H1 (cell line): Measurements from ENCODE around the gene LRRC14B. TPM values are rescaled to one million over a fixed set of nuclear protein-coding genes. Genes with fewer than 3 reads are reported as not detected.

ENCODE experiments used
- CTCF ChIA-PET: fragments of 300-600 bp; sonication (Branson Sonifier 250); formaldehyde crosslinking; loops from one replicate; lab custom pipeline; 2021; ENCODE audit not compliant: partially characterized antibody; lab: Charles Lee
- POLR2A ChIA-PET: fragments of 300-600 bp; sonication (Branson Sonifier 250); formaldehyde crosslinking; loops from one replicate; lab custom pipeline; 2021; ENCODE audit warnings: inconsistent platforms; ENCODE audit not compliant: partially characterized antibody; lab: Charles Lee
- DNase-seq, 2 experiments: peaks; one replicate each; pipeline versions ENCODE4 v3.0.0 to v3.0.0-alpha.2; 2010 to 2022; ENCODE audit warnings: low spot score in 2 of 2, low read depth in 1 of 2, mixed read lengths in 1 of 2
- FAIRE-seq: peaks from 2 replicates; lab custom pipeline; 2011; peaks lifted over from hg19 to GRCh38; lab: Jason Lieb, UNC
- H2AFZ ChIP-seq: 2 replicates; pipeline ENCODE4 v1.8.1; 2012; ENCODE audit warnings: low read length, inconsistent platforms
- H2AK5ac ChIP-seq: 2 replicates; pipeline ENCODE4 v1.6.1; 2013; ENCODE audit warnings: low read depth, low read length
- H2BK120ac ChIP-seq: replicated peaks from 2 replicates; pipeline ENCODE3; 2013; ENCODE audit warnings: low read depth, low read length, inconsistent platforms
- H2BK12ac ChIP-seq: 2 replicates; pipeline ENCODE4 v1.6.1; 2013; ENCODE audit warnings: low read depth, low read length
- H2BK15ac ChIP-seq: 2 replicates; pipeline ENCODE4 v1.6.1; 2013; ENCODE audit warnings: low read length
- H2BK20ac ChIP-seq: 2 replicates; pipeline ENCODE4 v1.6.1; 2013; ENCODE audit warnings: low read length
- H2BK5ac ChIP-seq: 2 replicates; pipeline ENCODE4 v1.6.1; 2013; ENCODE audit warnings: low read depth, low read length
- H3K14ac ChIP-seq: 2 replicates; pipeline ENCODE4 v1.6.1; 2013; ENCODE audit warnings: inconsistent platforms; ENCODE audit not compliant: insufficient read length
- H3K18ac ChIP-seq: 2 replicates; pipeline ENCODE4 v1.6.1; 2013; ENCODE audit warnings: low read length; ENCODE audit errors: extremely low read depth
- H3K23ac ChIP-seq: 2 replicates; pipeline ENCODE4 v1.6.1; 2013; ENCODE audit warnings: inconsistent platforms; ENCODE audit not compliant: insufficient read length
- H3K23me2 ChIP-seq: 2 replicates; pipeline ENCODE4 v1.6.1; 2013; ENCODE audit warnings: low read depth, low read length
- H3K27ac ChIP-seq: 2 replicates; pipeline ENCODE4 v1.6.1; 2011; ENCODE audit warnings: low read depth, low read length, inconsistent platforms
- H3K27me3 ChIP-seq, 4 experiments: replicated peaks in 1 of 4; 1 replicate in 1 of 4; 2 replicates in 3 of 4; pipeline versions ENCODE4 v1.6.1 to v1.8.1; 2011 to 2013; ENCODE audit warnings: low read length in 3 of 4, mild to moderate bottlenecking in 3 of 4, inconsistent platforms in 2 of 4, mixed read lengths in 2 of 4, moderate library complexity in 1 of 4; ENCODE audit not compliant: control insufficient read depth in 3 of 4, insufficient read depth in 3 of 4; ENCODE audit errors: extremely low read depth in 1 of 4
- H3K36me3 ChIP-seq, 4 experiments: 2 replicates each; pipeline versions ENCODE4 v1.6.1 to v1.8.1; 2011 to 2013; ENCODE audit warnings: mild to moderate bottlenecking in 4 of 4, low read length in 3 of 4, moderate library complexity in 2 of 4, control low read depth in 1 of 4, inconsistent platforms in 1 of 4; ENCODE audit not compliant: insufficient read depth in 4 of 4, control insufficient read depth in 2 of 4
- H3K4ac ChIP-seq: replicated peaks from 2 replicates; pipeline ENCODE3; 2013; ENCODE audit warnings: low read length, low read depth, mixed read lengths, inconsistent platforms; ENCODE audit not compliant: insufficient read length
- H3K4me1 ChIP-seq, 4 experiments: replicated peaks in 1 of 4; 1 replicate in 1 of 4; 2 replicates in 3 of 4; pipeline versions ENCODE4 v1.6.1 to v1.8.1; 2011 to 2013; ENCODE audit warnings: low read length in 3 of 4, inconsistent platforms in 2 of 4, mixed read lengths in 1 of 4; ENCODE audit not compliant: insufficient read depth in 4 of 4, control insufficient read depth in 3 of 4
- H3K4me2 ChIP-seq, 2 experiments: 2 replicates each; pipeline versions ENCODE4 v1.6.1 to v1.8.1; 2011 to 2013; ENCODE audit warnings: low read depth in 2 of 2, low read length in 2 of 2, control low read depth in 1 of 2, inconsistent platforms in 1 of 2, mild to moderate bottlenecking in 1 of 2; ENCODE audit not compliant: insufficient read depth in 1 of 2
- H3K4me3 ChIP-seq, 4 experiments: fragments of 200-600, 300-600 bp in 1 of 4; sonication (generic), shearing (Covaris generic), sonication (Bioruptor Twin) in 1 of 4; 2 replicates each; pipeline versions ENCODE4 v1.5.1 to v1.8.1; 2011 to 2016; ENCODE audit warnings: low read length in 4 of 4, low read depth in 3 of 4, control low read depth in 2 of 4, inconsistent platforms in 2 of 4, mild to moderate bottlenecking in 2 of 4, mixed read lengths in 1 of 4, moderate library complexity in 1 of 4; ENCODE audit not compliant: insufficient read depth in 2 of 4; ENCODE audit errors: extremely low read depth in 1 of 4
- H3K56ac ChIP-seq: replicated peaks from 2 replicates; pipeline ENCODE3; 2013; ENCODE audit warnings: low read depth, mild to moderate bottlenecking, mixed read lengths, low read length, inconsistent platforms; ENCODE audit not compliant: insufficient read length
- H3K79me1 ChIP-seq: 2 replicates; pipeline ENCODE4 v1.6.1; 2013; ENCODE audit warnings: low read depth, low read length, control low read depth
- H3K79me2 ChIP-seq, 2 experiments: 2 replicates each; pipeline versions ENCODE4 v1.6.1 to v1.8.1; 2012 to 2013; ENCODE audit warnings: low read length in 2 of 2, mild to moderate bottlenecking in 2 of 2, inconsistent platforms in 1 of 2; ENCODE audit not compliant: insufficient read depth in 2 of 2, control insufficient read depth in 1 of 2
- H3K9ac ChIP-seq, 4 experiments: replicated peaks in 1 of 4; 1 replicate in 1 of 4; 2 replicates in 3 of 4; pipeline versions ENCODE4 v1.6.1 to v1.8.1; 2011 to 2013; ENCODE audit warnings: low read depth in 3 of 4, low read length in 3 of 4, control low read depth in 2 of 4, mild to moderate bottlenecking in 2 of 4, moderate library complexity in 2 of 4, inconsistent platforms in 1 of 4; ENCODE audit errors: extremely low read depth in 1 of 4
- H3K9me3 ChIP-seq, 2 experiments: 2 replicates each; pipeline versions ENCODE4 v1.6.1 to v1.8.1; 2012 to 2013; ENCODE audit warnings: mild to moderate bottlenecking in 2 of 2, moderate library complexity in 2 of 2, control low read depth in 1 of 2, inconsistent platforms in 1 of 2, low read depth in 1 of 2, low read length in 1 of 2, mixed read lengths in 1 of 2; ENCODE audit not compliant: insufficient read depth in 2 of 2
- H4K20me1 ChIP-seq, 2 experiments: replicated peaks in 1 of 2; 2 replicates each; pipeline versions ENCODE3 to v1.8.1; 2011 to 2013; ENCODE audit warnings: inconsistent platforms in 2 of 2, low read length in 2 of 2, mild to moderate bottlenecking in 1 of 2; ENCODE audit not compliant: insufficient read depth in 2 of 2, control insufficient read depth in 1 of 2
- H4K5ac ChIP-seq: 2 replicates; pipeline ENCODE4 v1.6.1; 2013; ENCODE audit warnings: low read length, low read depth, mixed read lengths, inconsistent platforms; ENCODE audit not compliant: insufficient read length
- H4K8ac ChIP-seq: 2 replicates; pipeline ENCODE4 v1.8.0; 2013; ENCODE audit warnings: mild to moderate bottlenecking, moderate library complexity, low read length, inconsistent platforms; ENCODE audit not compliant: insufficient read depth; ENCODE audit errors: extremely low read depth
- H4K91ac ChIP-seq: replicated peaks from 2 replicates; pipeline ENCODE3; 2013; ENCODE audit warnings: low read length, mixed read lengths, inconsistent platforms; ENCODE audit not compliant: insufficient read length
- ASH2L ChIP-seq: fragments of 200-600, 300-600 bp; sonication (generic); IDR thresholded peaks from one replicate; pipeline ENCODE4 v1.7.1; 2017; ENCODE audit warnings: low read length
- CHD1 ChIP-seq: IDR thresholded peaks from 2 replicates; pipeline ENCODE4 v1.6.1; 2012; ENCODE audit warnings: low read depth, low read length, improper control_type of control experiment
- GTF2F1 ChIP-seq: IDR thresholded peaks from 2 replicates; pipeline ENCODE4 v1.6.1; 2012; ENCODE audit warnings: low read depth, low read length, improper control_type of control experiment, borderline replicate concordance
- JUND ChIP-seq: IDR thresholded peaks from 2 replicates; pipeline ENCODE4 v1.6.1; 2011; ENCODE audit warnings: mild to moderate bottlenecking, improper control_type of control experiment, low read length
- KDM1A ChIP-seq: fragments of 200-600, 300-600 bp; sonication (generic); IDR thresholded peaks from 2 replicates; pipeline ENCODE4 v1.7.1; 2016; ENCODE audit warnings: mild to moderate bottlenecking, low read length, borderline replicate concordance
- KDM4A ChIP-seq: IDR thresholded peaks from one replicate; pipeline ENCODE4 v1.7.1; 2012; ENCODE audit warnings: low read depth, mild to moderate bottlenecking, moderate library complexity, low read length, inconsistent platforms; ENCODE audit not compliant: severe bottlenecking
- KDM5A ChIP-seq: fragments of 200-600 bp; IDR thresholded peaks from 2 replicates; pipeline ENCODE4 v1.7.1; 2012; ENCODE audit warnings: mild to moderate bottlenecking, low read length, inconsistent platforms, mixed read lengths
- NANOG ChIP-seq: IDR thresholded peaks from 2 replicates; pipeline ENCODE4 v1.6.1; 2011; ENCODE audit warnings: low read length, low read depth, mild to moderate bottlenecking, inconsistent platforms; ENCODE audit not compliant: insufficient read depth, poor library complexity, severe bottlenecking
- POLR2AphosphoS5 ChIP-seq: IDR thresholded peaks from 2 replicates; pipeline ENCODE4 v1.6.1; 2011; ENCODE audit warnings: low read depth, low read length
- RXRA ChIP-seq: IDR thresholded peaks from 2 replicates; pipeline ENCODE4 v1.6.1; 2011; ENCODE audit warnings: low read depth, mild to moderate bottlenecking, low read length, moderate library complexity; ENCODE audit not compliant: insufficient read depth
- SP2 ChIP-seq: IDR thresholded peaks from 2 replicates; pipeline ENCODE4 v1.6.1; 2012; ENCODE audit warnings: mild to moderate bottlenecking, low read length, inconsistent platforms
- TAF1 ChIP-seq: IDR thresholded peaks from 2 replicates; pipeline ENCODE4 v1.6.1; 2011; ENCODE audit warnings: mild to moderate bottlenecking, low read depth, low read length
- TAF7 ChIP-seq: optimal IDR thresholded peaks from 2 replicates; pipeline ENCODE3; 2011; ENCODE audit warnings: low read depth, mild to moderate bottlenecking, inconsistent platforms, low read length, moderate library complexity, borderline replicate concordance
- WGBS, 2 experiments: shearing (Covaris generic) in 1 of 2; methylation state at CpG; one replicate each; pipeline versions ENCODE4 v1.1.6 to v1.1.7; 2013 to 2015; ENCODE audit warnings: low lambda C conversion rate in 2 of 2, mixed read lengths in 2 of 2, inconsistent platforms in 1 of 2, low coverage in 1 of 2, missing lambda C conversion rate in 1 of 2; ENCODE audit not compliant: insufficient replicate concordance in 2 of 2, insufficient coverage in 1 of 2, insufficient read length in 1 of 2; ENCODE audit errors: extremely low coverage in 1 of 2, missing lambda C conversion rate in 1 of 2; 5-methylcytosine and 5-hydroxymethylcytosine counted together
- polyA plus RNA-seq, 7 experiments: library from polyadenylated mRNA; depleted of rRNA in 3 of 7; stranded (reverse) in 5 of 7; unstranded in 2 of 7; fragments of >200 nt in 5 of 7; fragments of 200-250 nt in 2 of 7; gene quantifications; 1 replicate in 5 of 7; 2 replicates in 1 of 7; 4 replicates in 1 of 7; pipeline versions ENCODE4 v1.2.1 to v1.2.3, GENCODE V29; 2011 to 2013; ENCODE audit warnings: missing spikeins in 2 of 7, mixed read lengths in 2 of 7
- total RNA-seq: library from RNA; stranded (reverse); fragmentation: NEBNext Ultra II Directional; extraction: Animal tissue kit (Norgen Biotek cat#: 25700); gene quantifications from 2 replicates; pipeline ENCODE4 v1.2.1, GENCODE V29; 2021
- TF ChIP-seq, protein P1 (sequence below): IDR thresholded peaks from 2 replicates; pipeline ENCODE4 v1.6.1; 2011; ENCODE audit warnings: low read length, improper control_type of control experiment

The LRRC14B gene
- total and polyA plus RNA-seq, 2 of the 8 experiments (the other 6 are each of a cell fraction or from before 2014, with no cell fraction given) = not detected

DNA sequence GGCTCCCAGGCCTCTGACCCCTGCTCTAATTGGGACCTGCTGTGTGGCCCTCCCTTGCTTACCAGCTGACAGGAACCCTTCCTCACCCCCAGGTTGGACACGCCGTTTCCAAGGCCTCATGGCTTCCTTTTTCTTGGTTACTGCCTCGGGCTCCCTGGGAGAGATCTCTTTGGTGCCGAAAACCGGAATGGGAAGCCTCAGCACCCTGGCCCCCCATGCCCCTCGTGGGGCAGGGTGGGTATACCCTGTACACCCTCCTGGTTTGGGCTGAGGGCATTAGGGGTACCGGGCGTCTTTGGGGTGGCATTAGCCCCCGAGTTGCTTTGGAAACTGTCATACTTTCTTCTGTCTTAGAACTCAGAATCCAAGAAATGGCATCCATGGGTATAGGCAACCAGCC, 10.1 kb upstream of the LRRC14B start:
- Histone ChIP-seq H3K27ac (no peak overlapping the region), H3K23me2 (no peaks in the 10 kb centered on the region), H3K4me1 (no peaks in the 10 kb centered on the region), H3K9ac (no peak overlapping the region), H4K5ac (no peak overlapping the region), H2BK120ac (no peak overlapping the region), H2BK12ac (no peak overlapping the region), H3K56ac (no peak overlapping the region), H2BK5ac (no peak overlapping the region), H2AFZ (no peak overlapping the region), H2AK5ac (no peak overlapping the region), H3K9me3 (no peaks in the 10 kb centered on the region), H4K20me1 (peaks cover 0 to 3% of the 10 kb centered on the region in 2 experiments), H4K91ac (no peak overlapping the region), H2BK20ac (no peak overlapping the region), H3K23ac (no peak overlapping the region), H3K4ac (no peak overlapping the region), H2BK15ac (no peak overlapping the region), H3K27me3 (no peaks in the 10 kb centered on the region), H3K4me3 (no peak overlapping the region), H3K18ac (no peak overlapping the region), H3K79me1 (no peaks in the 10 kb centered on the region), H3K14ac (no peak overlapping the region), H3K4me2 (no peak overlapping the region), H3K79me2 (no peaks in the 10 kb centered on the region), H4K8ac (no peak overlapping the region), H3K36me3 (peaks cover 9 to 29% (median 13%) of the 10 kb centered on the region in 4 experiments; a peak in 6 of 8 replicates)
- 86% methylated on average over 9 of the region's 9 CpGs; no CpG with 5 or more reads in 1 of the 2 experiments for WGBS, 2 experiments
- POLR2A ChIA-PET = interaction anchor here (0.7 to 1.7 kb wide), 3 partner anchors 10 to 12 kb away, joined by 3 to 6 read pairs (median 3); no protein-coding TSS in a partner anchor
- FAIRE-seq = no peak
- CTCF ChIA-PET = interaction anchor here (1.6 kb wide), 1 partner anchor 10 kb away, joined by 3 read pairs; the partner anchor contains the start of gene LRRC14B
- DNase-seq = no peak
- TF ChIP-seq, protein P1, sequence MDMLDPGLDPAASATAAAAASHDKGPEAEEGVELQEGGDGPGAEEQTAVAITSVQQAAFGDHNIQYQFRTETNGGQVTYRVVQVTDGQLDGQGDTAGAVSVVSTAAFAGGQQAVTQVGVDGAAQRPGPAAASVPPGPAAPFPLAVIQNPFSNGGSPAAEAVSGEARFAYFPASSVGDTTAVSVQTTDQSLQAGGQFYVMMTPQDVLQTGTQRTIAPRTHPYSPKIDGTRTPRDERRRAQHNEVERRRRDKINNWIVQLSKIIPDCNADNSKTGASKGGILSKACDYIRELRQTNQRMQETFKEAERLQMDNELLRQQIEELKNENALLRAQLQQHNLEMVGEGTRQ = no peak
- no peak for TF ChIP-seq TAF1
- no peak for TF ChIP-seq TAF7
- no peak for TF ChIP-seq CHD1
- no peak for TF ChIP-seq RXRA
- no peak for TF ChIP-seq NANOG
- no peak for TF ChIP-seq KDM5A
- no peak for TF ChIP-seq POLR2AphosphoS5
- no peak for TF ChIP-seq KDM4A
- no peak for TF ChIP-seq ASH2L
- TF ChIP-seq SP2 = no peak
- TF ChIP-seq JUND = no peak
- no peak for TF ChIP-seq GTF2F1
- no peak for TF ChIP-seq KDM1A
